CD4-positive, alpha-beta T cell treated with Interleukin-21 for 1 hour (primary cell): ENCODE measurements around the gene KNL1.
A peak's percentile ranks its signal among the peaks of the same experiment; 100 is the strongest.
"Not testable (repeated sequence)": the region's sequence is repeated elsewhere in the genome, so short reads cannot be mapped to it uniquely, and the experiment has no call there.

Source experiments
- DNase-seq: peaks from one replicate; pipeline ENCODE4 v3.0.0-alpha.2; 2020

KNL1 gene

DNA sequence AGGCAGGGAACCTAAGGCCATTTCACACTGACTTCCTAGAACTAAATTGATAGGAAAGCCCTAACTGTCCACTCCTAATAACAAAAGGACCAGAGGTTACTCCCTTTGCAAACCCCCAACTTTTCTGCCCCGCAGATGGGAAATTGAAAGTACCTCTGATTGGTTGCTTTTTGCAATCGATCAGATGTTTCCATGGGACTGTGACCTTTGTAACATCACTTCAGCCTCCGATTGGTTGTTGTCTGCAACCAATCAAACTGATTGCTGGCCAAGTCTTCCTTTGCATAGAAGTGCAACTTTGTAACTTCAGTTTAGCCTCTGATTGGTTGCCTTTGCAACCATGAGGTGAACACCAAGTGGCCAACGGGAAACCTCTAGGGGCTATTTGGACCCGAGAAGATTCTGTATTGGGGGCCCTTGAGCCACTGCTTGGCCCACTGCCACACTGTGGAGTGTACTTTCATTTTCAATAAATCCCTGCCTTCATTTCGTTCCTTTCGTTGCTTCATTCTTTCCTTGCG is 11.3 kb upstream of the KNL1 start:
- DNase-seq = peak; percentile 49

DNA sequence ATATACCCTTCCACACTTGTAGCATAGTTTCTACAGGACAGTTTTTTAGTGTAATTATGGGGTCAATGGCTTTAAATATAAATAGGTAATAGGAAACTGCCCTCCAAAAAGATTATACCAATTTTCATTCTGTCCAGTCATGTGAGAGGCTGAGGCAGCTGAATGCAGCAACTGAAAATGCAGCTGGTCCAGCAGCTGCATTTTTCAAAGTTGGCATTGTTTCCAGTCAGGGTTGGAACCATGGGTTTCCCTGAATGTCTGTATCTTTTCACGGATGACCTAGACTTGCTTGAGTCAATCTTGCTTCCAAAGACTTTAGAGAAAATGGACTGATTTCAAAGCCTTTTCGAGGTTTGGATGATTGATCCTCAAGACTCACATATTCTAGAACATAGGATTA is 9.9 kb upstream of the KNL1 start:
- DNase-seq = no peak

DNA sequence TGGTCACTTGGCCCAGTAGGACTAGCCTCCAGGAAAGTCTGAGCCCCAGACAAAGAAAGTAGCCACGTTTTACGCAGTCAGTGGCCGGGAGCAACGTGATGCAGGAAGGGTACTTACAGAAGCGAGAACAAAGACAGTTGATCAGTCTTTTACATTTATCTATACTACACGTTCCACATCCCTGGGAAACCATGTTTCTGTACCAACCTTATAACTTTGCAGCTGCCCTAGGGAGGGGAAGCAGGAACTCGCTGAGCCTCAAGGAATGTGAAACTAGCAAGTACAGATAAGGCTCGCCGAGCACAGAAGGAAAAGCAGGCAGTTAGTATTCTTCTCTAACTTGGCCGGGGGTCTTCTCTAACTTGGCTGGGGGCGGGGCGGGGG is 3.4 kb upstream of the KNL1 start:
- DNase-seq = no peak

DNA sequence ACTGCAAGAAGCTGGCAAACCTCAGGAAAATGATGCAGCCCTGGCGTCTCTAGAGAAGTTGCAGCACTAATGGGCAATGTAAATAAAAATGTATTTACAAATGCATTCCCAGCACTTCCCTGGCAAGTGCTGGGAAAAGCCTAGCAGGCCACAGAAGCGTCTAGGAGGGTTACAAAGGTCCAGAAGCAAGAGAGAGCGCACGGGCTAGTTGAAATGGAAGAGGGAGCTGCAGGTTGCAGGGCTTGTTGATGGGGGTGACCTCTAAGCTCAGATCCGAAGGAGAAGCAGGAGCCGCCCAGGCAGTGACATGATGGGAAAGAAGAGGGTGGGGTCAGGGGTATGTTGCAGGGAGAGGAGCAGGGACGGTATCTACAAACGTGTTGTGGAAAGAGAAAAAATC is 2.7 kb upstream of the KNL1 start:
- no peak for DNase-seq

DNA sequence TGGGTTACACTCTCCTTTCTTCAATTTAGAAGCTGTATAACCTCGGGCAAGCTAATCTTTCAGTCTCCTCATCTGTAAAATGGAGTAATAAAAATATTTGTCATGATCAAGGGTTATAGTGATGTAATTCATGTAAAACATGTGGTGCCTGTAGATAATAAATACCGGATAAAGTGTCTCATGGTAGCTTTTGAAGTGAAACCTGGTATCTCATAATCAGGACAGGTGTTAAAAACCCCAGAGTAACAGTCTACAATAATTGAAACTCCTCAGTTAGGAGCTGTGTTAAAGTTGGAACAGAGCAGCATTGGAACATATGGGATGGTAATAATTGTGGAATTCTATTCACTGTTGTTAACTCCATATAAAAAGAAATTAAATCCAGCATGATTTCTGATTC is 884 bp upstream of the KNL1 start:
- peak; percentile 54 for DNase-seq

DNA sequence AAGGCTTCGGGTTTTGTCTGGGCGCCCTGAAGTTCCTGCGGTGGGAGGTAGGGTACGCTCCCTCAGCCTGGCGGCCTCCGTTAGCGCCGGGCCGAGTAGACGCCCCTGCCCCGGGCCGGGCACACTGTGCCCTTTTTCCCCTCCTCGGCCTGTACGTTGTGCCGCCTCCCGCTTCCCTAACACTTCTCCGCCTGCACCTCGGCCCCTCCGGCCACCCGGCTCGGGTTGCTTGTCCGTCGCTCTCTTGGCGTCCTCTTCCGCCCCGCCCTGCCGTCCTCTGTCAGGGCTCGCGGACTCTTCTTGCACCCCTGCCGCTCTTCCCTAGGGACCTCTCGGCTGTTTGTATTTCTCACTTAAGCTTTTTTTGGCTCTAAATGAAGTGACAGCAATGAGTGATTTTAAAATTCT is 384 bp downstream of the KNL1 start:
- no peak for DNase-seq

DNA sequence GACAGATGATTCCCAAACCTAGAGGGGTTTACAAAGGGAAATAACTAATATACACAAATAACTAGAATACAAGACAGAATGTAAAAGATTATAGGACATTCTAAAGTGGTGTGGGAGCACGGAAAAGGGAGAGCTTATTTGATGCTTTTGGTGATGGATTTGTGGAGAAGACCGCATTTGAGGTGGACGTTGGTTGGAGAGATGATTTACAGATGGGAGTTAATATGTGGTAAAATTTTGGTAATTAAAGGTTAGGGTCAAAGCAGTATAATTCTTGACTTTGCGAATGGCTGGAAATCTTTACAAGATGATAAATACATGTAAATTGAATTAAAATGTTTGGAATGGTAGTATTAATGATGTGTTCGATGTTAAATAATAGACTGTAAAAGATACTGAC is 1.2 kb downstream of the KNL1 start:
- no peak for DNase-seq

DNA sequence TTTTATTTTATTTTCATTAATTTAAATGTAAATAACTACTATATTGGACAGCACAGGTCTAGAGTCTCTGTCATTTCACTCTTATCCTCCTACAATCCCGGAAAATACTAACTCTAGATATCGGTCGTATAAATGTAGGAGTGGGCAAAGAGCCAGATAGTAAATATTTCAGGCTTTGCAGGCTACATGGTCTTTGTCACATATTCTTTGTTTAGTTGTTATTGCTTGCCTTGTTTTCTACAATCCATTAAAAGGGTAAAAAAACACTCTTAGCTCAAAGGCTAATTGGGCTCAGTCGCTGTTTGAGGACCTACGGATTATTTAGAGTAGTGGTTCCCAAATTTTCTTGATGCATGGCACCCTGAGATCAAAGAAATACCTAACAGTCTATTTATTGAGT is 1.7 kb downstream of the KNL1 start:
- DNase-seq = no peak

DNA sequence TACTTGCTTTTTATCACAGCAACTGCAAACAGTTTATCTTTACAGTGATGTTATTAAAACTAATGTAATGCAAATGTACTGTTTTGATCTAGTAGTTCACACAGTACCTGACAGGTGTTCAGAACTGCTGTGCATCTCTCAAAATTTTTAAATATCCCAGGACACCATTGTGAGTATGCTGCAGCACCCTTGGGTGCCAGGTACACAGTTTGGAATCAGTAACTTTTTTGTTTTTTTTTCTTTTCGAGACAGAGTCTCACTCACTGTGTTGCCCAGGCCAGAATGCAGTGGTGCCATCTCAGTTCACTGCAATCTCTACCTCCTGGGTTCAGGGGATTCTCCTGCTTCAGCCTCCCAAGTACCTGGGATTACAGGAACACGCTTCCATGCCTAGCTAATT is 3.0 kb downstream of the KNL1 start:
- DNase-seq = no peak

DNA sequence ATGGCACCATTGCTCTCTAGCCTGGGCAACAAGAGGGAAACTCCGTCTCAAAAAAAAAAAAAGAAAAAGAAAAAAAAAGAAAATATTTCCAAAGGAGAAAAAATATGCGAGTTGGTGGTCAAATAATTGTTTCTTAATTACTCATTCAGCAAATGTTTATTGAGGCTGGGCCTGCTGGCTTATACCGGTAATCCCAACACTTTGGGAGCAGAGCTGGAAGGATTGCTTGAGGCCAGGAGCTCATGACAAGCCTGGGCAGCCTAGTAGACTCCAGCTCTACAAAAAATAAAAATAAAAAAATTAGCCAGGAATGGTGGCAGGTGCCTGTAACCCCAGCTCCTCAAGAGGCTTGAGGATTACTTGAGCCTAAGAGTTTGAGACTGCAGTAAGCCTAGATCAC is 4.1 kb downstream of the KNL1 start:
- no peak for DNase-seq

DNA sequence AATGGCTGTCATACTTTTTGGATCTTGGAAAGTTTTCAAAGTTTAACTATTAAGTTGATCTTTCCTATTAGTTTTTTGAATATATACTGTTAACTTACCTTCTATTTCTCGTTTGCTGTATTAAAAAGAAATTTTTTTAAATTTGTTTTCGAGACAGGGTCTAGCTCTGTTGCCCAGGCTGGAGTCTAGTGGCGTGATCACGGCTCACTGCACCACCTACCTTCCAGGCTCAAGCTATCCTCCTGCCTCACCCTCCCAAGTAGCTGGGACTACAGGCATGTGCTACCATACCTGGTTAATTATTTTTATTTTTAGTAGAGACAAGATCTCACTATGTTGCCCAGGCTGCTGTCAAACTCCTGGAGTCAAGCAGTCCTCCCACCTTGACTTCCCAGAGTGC is 4.6 kb downstream of the KNL1 start:
- DNase-seq = no peak

DNA sequence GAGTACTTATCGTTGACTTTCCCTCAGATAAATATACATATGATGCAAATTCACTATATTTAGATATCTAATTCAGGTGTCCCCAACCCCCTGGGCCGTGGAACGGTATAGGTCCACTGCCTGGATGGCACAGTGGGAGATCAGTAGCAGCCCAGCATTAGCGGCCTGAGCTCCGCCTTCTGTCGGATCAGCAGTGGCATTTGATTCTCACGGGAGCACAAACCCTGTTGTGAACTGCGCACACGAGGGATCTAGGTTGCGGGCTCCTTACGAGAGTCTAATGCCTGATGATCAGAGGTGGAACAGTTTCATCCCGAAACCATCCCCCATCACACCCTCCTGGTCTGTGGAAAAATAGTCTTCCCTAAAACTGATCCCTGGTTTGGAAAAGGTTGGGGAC is 6.9 kb downstream of the KNL1 start:
- DNase-seq = no peak

DNA sequence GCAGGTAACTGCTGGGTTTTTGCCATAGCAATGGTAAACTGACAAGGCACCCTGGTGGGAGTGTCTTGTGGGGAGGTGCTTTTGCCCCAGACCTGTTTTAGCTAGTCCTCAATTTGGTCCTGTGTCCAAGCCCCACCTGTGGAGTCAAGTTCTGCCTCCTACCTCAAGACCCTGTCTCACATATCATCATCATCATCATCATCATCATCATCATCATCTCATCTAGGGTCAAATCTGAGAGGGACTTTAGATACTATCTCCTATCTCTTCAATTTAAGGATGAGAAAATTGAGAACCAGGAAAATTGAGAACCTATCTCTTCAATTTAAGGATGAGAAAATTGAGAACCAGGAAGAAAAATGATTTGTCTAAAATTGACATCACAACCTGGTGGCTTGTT is 9.9 kb downstream of the KNL1 start:
- no peak for DNase-seq

DNA sequence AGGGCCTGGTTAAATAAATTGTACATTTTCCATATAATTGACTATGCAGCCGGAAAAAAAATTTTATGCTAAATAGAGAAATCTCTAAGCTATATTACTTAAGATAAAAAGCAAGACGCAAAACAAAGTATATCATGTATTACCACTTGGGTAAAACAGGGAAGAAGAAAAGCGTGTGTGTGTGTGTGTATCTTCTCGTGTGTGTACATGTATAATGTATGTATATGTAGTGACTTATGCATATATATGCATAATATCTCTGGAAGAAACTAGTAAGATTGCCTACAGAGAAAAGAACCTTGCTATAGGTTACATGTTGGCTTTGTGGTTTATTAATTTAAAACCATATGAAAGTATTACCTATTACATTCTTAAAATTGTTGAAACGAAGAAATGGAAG is 19.0 kb downstream of the KNL1 start:
- no peak for DNase-seq

DNA sequence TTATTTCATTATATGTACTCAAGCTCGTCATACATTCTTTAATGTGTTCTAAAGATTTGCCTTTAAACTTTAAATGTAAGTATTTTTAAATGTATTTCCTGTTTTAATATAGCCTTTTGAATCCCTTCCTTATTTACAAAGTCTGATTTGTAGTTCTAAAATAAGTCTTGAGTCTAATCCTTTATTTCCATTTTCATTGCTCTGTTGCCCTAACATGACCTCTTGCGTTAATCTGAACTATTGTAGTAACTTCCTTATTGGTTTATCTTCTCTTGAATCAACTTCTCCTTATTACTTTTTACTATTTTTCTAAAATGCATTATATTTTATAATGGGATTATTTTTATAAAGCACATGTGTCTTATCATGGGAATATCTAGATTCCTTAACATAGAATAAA is 24.0 kb downstream of the KNL1 start:
- DNase-seq = no peak

DNA sequence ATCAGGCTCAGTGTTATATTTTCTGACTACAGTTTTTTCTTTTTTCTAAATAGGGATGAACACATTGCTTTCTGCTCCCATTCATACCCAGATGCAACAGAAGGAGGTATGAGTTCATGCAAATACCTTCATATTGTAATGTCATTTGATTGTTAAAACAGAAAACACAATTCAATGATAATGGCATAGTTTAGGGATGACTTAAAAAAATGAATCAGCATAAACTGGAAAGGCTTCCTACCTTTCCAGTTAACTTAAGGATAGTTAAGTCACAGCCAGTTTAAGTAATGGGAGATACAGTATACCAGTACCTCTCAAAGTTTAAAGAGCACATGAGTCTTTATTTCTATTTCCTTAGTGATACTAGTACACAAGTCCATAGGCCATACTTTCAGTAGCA is 24.9 kb downstream of the KNL1 start:
- no peak for DNase-seq

DNA sequence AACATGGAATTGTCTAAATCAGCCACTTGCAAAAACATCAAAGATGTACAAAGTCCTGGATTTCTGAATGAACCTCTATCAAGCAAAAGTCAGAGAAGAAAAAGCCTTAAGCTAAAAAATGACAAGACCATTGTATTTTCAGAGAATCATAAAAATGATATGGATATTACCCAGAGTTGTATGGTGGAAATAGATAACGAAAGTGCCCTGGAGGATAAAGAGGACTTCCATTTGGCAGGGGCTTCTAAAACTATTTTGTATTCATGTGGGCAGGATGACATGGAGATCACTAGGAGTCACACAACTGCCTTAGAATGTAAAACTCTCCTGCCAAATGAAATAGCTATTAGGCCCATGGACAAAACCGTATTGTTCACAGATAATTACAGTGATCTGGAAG is 29.3 kb downstream of the KNL1 start:
- DNase-seq = no peak

DNA sequence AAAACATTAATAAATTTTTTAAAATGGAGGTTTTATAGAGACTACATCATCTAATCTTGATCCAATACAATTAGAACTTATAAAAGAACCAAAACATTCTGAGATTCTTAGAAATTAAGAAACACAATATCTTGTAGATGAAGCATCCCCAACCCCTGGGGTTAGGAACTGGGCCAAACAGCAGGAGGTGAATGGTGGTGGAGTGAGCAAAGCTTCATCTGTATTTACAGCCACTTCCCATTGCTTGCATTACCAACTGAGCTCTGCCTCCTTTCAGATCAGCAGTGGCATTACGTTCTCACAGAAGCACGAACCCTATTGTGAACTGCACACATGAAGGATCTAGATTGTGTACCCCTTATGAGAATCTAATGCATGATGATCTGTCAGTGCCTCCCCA is 36.3 kb downstream of the KNL1 start:
- DNase-seq = no peak

DNA sequence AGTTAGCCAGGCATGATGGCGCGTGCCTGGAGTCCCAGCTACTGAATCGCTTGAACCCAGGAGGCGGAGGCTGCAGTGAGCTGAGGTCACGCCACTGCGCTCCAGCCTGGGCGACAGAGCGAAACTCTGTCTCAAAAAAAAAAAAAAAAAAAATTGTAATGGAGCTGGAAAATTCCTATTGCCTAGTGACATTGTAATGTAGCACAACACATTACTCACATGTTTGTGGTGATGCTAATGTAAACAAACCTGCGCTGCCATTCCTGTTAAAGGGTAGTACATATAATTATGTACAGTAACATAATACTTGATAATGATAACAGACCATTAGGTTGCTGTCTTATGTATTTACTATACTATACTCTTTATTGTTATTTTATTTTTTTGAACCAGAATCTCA is 39.1 kb downstream of the KNL1 start:
- DNase-seq = no peak

DNA sequence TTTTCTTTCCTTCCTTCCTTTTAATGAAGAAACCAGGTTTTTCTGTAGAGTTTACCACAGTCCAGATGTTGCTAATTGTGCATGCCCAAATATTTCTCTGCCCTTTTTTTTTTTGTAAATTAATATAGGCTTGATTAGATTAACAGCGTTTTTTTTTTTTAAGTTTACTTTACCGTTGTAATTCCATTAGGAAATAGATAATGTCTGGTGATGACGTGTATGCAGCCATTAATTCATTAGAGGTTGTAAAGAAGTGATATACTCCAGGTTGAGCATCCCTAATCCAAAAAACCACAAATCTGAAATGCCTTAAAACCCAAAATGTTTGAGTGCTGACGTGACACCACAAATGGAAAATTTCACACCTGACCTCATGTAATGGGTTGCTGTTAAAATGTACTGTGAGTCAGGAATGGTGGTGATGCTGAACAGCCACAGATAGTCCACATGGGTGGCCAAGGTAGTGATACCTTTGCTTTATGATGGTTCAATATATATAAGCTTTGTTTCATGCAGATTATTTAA is 43.2 kb downstream of the KNL1 start:
- DNase-seq = no peak

DNA sequence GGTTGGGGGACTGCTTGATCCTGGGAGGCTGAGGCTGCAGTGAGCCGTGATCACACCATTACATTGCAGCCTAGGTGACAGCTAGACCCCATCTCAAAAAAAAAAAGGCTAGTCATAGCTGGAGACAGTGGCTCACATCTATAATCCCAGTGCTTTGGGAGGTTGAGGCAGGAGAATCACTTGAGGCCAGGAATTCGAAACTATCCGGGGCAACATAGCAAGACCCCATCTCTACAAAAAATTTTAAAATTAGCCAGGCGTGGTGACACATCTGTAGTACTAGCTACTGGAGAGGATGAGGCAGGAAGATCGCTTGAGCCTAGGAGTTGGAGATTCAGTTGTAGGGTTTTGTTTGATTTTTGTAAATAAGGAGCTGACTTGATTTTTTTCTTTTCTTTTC is 45.6 kb downstream of the KNL1 start:
- DNase-seq = no peak

DNA sequence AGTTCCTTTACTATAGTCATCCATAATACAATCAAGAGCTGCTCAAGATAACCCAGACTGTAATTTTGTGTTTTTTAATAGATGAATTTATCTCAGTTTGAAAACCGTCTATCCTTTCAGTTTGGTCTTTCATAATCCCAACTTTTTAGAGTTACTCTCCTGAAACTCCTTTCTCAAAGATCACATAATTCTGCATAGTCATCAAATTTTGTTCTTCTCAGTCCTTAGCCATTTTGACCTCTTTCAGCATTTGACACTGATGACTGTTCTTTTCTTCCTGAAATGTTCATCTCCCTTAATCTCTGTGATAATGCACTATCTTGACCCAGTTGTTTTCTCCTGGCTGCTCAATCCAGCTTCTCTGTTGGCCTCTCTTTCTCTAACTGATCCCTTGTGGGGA is 53.5 kb downstream of the KNL1 start:
- no peak for DNase-seq

DNA sequence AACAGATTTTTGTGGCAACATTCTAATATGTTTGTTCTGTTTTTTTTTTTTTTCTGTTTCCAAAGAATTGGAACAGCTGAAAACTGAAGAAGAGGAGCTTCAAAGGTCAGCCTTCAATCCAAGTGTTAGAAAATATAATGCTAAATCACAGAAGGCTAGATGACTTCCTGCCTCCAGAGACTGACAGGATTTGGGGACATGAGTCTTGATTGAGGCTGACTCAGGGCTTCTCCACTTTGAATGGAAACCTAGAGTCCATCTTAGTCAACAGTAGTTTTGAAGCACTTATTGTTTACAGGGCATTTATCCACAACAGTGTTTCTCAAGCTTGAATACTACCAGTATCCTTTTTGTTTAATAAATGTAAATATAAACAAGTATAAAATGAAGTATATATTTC is 56.4 kb downstream of the KNL1 start:
- DNase-seq = no peak

DNA sequence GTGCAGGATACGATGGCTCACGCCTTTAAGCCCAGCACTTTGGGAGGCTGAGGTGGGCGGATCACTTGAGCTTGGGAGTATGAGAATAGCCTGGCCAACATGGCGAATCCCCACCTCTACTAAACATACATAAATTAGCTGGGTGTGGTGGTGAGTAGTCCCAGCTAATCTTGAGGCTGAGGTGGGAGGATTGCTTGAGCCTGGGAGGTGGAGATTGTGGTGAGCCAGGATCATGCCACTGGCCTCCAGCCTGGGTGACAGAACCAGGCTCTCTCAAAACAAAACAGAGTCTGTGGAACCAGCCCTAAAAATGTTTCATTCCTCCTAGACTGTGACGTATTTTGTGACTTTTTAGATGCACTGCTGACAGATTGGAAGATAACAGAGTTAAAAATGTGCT is 66.6 kb downstream of the KNL1 start:
- no peak for DNase-seq

DNA sequence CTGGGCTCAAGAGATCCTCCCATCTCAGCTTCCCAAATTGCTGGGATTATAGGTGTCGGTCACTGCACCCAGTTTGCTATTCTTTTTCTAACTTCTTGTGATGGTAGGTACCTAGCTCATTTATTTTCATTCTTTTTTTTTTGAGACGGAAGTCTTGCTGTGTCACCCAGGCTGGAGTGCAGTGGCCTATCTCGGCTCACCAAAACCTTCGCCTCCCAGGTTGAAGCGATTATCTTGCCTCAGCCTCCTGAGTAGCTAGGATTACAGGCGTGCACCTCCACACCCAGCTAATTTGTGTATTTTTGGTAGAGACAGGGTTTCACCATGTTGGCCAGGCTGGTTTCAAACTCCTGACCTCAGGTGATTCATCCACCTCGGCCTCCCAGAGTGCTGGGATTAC is 70.9 kb downstream of the KNL1 start:
- no peak for DNase-seq

DNA sequence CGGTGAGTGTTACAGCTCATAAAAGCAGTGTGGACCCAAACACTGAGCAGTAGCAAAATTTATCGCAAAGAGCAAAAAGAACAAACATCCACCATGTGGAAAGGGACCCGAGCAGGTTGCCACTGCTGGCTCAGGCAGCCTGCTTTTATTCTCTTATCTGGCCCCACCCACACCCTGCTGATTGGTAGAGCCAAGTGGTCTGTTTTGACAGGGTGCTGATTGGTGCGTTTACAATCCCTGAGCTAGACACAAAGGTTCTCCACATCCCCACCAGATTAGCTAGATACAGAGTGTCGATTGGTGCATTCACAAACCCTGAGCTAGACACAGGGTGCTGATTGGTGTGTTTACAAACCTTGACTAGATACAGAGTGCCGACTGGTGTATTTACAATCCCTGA is 82.2 kb downstream of the KNL1 start:
- not testable (repeated sequence) for DNase-seq
